GM03348 (cell line): ENCODE data around the gene MAL.
A peak's percentile ranks its signal among the peaks of the same experiment; 100 is the strongest.
"Not testable (repeated sequence)": the region's sequence is repeated elsewhere in the genome, so short reads cannot be mapped to it uniquely, and the experiment has no call there.

Experiments used
- DNase-seq: peaks from one replicate; pipeline ENCODE4 v3.0.0; 2012; ENCODE audit warnings: low spot score

MAL gene

DNA sequence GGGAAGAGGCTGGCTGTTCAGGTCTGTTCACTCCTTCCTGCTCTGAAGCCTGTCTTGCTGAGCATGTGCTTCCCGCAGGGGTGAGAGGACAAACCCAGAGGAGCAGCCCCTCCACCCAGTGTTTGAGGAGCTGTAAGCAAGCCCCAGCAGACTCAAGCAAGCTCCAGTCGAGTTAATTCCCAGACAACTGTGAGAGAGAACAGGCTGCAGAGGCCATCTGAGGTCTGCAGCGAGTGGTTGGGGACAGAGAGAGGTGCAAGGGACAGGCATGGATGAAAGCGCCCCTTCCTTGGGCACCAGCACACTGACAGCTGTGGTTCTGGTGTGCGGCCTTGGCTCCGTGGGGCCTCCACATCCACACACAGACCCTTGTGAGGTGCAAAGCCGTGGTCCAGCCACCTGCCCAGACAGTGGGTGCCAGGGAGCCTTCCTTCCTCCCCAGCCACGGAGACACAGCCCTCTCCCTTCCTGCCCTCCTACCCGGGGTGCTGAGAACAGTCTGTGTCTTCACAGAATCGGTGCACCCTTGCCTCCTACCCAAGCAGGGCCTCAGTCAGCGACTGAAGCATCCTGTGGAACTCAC is 36.2 kb downstream of the MAL start:
- no peak for DNase-seq

- DNase-seq, result no peak
Observed at GRCh38 chr2:95062242-95063085, 37.0 kb downstream of the MAL start.

DNA sequence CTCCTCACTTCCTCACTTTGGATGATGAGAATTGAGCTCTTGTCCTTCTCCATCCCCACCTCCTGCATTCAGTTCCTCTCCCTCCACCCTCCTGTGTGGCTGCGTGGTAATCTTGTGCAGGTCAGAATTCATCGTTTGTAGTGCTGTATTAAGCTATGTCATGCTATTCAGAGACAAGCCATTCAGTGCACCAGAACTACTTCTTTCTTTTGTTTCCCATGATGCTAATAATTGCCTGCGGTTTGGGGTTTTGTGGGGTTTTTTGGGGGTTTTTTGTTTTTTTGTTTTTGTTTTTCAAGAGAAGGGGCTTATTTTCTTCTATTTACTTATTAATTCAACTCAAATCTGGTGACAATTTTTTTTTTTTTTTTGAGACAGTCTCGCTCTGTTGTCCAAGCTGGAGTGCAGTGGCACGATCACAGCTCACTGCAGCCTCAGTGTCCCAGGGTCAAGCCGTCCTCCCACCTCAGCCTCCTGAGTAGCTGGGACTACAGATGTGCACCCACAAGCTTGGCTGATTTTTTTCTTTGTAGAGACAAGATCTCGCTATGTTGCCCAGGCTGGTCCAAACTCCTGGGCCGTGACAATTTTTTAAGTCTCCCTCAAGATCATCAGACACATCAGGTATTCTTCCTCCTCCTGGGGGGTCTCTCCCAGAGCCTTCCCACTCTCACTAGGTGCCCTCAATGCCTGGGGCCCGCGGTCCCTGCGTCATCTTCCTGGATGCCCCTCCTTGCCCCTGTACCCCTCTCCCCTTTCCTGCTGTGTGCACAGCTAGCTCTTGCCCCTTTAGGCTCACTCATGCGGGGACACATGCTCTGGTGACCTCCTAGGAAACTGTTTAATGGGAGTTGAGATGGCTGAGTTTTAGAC is 37.8 kb downstream of the MAL start:
- no peak for DNase-seq

DNA sequence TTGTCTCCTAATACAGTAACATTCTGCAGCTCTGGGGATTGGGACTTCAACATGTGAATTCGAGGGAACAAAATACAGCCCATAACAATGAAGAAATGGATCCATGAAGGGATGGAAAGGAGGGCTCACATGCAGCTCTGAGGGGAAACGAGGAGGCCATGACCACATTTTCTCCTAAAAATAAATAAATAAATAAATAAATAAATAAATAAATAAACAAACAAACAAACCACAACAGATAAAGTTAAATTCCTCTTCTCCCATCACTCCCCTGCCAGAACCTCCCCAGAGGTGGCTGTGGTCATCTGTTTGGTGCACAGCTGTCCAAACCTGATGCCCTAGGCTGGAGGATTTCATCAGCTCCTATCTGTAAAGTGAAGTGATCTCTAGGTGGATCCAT is 42.7 kb downstream of the MAL start:
- DNase-seq, result no peak

DNA sequence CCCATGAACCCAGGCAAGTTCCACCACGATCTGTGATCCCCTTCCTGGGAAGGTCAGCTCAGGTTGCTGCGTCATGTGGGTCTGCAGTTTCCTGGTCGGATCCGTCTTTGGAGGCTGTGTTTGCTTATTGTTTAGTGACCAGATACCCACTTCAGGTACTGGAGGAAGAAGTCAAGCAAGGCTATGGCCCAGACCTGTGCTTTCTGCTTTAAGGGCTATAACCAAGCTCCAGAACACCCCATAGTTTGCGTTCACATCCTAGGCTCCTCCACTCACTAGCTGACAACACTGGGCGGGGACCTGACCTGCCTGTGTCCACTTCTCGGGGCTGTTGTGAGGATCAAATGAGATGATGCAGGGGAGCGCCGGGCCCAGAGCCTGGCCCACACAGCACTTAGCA is 44.0 kb downstream of the MAL start:
- DNase-seq, result no peak

DNA sequence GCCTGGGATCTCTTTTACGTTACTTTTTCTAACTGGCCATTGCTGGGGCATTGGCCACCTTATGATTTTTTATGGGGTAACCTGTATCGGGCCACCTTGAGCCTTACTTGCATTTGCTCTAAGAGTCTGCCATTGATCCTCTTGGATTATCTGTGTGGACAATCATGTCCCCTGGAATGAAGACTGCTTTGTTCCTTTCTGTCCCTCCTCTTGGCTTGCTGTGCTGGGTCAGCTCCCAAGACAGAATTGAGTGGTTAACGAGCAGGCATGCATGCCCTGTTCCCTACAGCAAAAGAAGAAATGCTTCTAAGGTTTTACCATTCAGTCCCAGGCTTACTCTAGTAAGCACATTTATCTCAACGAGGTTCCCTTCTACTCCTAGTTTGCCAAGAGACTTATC is 46.3 kb downstream of the MAL start:
- DNase-seq, result no peak

DNA sequence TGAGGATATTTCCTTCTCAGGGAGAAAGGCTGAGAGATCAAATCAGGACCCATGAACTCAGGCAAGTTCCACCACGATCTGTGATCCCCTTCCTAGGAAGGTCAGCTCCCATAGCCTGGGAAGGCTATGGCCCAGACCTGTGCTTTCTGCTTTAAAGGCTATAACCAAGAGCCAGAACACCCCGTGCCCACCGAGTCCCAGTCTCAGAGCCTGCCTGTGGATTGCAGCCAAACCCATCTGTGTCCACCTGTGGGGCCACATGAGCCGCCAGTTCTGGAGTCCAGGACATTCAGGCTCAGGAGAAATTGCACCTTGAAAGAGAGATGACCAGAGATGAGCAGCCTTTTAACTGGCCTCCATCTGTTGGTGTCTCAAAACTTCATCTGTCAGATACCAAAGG is 46.9 kb downstream of the MAL start:
- no peak for DNase-seq

DNA sequence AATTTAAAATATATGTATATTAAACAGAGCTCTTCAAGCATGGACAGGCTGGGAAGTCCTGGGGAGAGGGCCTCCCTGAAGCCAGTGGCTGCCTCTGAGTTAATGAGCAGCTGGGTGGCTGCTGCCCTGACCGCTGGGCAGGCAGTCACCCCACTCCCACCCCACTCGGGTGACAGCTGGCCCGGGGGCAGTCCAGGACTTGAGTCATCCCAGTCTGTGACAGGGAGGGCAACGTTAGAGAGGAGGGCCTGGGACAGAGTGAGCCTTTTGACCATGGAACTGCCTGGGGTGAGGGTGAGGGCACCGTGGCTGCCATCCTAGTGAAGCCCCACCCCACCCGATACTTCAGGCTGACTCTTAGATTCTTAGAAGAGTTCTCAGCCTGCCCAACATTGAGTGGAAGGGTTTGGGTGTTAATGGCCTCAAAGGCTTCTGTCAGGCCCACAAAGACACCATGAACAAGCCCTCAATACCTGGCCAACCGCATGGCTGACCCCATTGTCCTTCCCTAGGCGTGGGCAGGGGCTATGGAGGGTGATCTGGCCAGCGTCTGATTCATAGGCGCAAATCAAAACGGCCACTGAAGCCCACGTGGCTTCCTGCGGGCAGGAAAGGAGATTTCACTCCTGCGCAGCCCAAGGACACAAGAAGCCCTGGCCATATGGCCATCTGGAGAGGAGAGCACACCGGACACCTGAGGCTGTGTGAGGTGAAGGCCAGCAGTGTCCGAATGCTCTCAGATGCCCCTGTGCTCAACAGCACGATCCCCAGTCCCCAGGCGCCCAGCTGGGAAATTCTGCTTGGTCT is 48.6 kb downstream of the MAL start:
- no peak for DNase-seq

DNA sequence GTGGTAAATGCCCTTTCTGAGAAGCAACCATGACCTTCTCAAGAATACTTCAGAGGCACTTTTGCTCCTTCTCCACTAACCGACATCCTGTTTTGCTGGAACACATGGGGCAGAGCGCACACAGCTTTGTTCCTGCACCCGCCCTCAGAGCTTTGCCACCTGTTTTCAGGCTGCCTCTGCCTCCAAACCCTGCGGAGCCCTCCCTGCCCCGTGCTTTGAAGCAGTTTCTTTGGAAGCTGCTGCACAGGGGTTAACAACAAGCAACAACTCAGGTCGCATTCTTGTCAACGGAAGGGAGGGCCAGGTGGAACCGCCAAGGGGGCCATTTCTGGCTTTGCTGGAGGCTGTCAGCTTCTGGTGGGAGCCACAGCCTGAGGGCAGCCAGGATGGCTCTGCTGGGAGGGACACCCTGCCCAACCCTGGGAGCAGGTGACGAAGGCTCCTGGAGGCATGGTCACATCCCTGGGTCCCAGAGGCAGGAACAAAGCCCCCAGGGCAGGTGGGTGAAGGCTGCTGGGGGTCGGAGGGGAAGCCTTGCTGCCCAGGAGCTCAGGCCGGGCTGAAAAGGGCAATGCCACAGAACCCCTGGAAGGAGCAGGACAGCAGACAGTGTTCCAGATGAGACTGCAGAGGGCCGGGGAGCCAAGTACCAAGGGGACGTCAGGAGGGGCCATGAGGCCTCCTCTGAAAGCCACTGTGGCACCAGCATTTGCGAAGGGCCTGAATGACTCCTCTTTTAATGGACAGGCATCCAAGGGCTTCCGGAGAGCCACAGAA is 49.3 kb downstream of the MAL start:
- no peak for DNase-seq

GRCh38 chr2:95075440-95076132 is 50.1 kb downstream of the MAL start:
- no peak for DNase-seq

DNA sequence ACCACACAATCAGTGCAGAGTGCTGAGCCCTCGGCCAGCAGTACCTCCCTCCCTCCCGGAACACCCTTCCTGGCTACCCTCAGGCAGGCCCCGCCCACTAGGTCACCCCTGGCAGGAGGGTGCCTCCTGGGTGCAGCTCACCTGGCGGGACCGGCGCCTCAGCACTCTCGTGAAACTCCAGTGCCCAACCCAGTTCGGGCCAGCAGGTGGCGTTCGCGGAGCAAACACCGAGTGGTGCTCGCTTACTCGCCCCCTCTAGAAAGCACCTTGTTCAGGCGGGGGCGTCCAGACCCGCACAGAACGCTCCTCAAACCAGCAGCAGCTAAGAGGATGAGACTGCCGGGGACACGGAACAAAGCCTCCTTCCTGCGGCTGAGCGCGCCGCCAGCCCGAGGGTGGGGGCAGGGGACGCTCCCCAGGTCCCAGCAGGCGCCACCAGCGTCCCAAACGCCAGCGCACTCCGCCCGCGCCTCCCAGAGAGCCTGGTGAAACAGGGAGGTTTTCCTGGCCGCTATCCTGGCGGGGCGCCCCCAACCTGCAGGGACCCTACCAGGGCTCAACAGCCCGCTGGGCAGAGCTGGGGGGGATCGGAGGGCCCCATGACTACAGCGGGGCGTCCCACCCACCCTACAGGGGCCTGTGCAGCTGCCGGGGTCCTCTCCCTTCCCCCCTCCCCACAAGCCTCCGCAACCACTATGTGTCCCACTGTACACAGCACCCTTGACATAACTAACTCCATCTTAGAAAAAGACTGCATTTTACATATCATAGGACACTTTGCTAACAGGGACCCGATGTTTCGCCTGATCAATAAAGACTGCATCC is 51.4 kb downstream of the MAL start:
- peak; percentile 71 for DNase-seq

DNA sequence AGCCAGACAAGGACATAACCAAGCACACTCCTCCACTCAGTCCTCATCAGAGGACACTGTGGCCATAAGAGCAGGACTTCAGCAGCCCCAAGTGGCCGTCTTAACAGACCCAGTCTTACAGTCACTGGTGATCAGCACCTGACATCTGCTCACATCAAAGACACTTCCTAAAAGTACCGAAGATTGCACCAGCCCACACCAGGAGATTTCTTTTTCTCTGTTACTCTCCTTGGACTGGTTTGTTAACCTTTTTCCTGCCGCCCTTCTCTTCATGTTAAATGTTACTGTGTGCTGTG is 52.0 kb downstream of the MAL start:
- DNase-seq, result no peak

GRCh38 chr2:95077861-95078603 is 52.5 kb downstream of the MAL start:
- DNase-seq, result no peak

DNA sequence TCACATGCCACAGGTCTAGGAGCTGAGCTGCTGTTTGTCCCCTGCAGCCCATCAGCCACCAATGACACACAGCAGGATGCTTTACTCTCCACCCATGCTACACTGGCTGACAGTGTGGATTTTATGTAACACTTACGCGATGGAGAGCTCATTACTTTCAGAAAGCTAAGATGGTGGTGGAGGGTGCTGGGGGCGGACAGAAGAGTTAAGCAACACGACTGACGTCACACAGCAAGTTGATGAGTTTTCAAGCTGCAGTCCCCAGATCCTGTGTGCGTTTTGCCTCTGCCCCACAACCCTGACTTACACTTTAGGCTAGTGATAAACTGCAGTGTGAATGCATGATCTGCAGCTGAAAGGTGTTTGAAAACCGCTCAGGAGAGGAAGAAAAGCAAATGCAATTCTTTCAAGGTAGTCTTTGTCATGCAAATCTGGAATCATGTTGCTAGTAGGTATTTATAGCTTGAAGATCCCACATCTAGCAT is 53.7 kb downstream of the MAL start:
- no peak for DNase-seq

GRCh38 chr2:95082477-95082876 is 57.0 kb downstream of the MAL start:
- DNase-seq, result no peak

DNA sequence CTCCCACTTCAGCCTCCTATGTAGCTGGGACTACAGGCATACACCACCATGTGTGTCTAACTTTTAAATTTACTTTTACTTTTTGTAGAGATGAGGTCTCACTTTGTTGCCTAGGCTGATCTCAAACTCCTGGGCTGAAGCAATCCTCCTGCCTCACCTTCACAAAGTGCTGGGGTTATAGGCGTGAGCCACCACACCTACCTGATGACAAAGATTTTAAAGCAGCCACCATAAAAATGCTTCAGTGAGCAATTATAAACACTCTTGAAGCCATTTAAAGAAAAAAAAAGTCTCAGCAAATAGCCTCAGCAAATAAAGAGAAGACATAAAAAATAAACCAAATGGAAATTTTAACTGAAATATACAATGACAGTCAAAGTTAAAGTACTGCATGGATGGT is 60.5 kb downstream of the MAL start:
- DNase-seq, result no peak

- no peak for DNase-seq
Observed at GRCh38 chr2:95087379-95087778, 61.9 kb downstream of the MAL start.

DNA sequence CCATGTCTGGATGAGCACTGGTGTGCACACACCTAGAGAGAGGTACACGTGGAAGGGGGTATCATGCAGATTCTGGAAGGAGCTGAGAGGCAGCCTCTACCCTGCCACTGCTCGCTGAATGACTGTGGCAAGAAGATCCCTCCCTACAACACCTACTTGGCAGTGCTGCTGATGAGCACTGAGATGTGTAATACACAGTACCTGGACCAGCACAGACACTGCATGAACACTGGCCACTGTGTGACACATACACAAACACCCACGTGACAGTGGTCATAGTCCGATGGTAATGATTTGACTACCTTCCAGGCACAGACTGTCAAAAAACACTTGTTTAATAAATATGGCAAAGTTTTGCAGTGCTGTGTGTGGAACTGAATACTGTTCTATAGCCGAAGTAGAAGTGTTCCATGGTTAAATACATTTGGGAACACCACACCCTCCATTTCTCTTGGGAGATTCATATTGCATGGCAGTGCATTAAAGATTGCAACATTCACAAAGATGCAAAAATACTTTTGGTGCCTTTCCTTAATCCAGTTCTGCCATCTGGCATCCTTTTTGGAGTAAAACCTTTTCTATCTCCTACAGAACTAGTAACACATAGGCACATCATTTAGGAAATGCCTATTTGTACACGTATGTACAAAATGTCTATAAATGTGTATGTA is 66.5 kb downstream of the MAL start:
- no peak for DNase-seq

- not testable (repeated sequence) for DNase-seq
Observed at GRCh38 chr2:95098273-95098672, 72.8 kb downstream of the MAL start.
